ENCODE data around the gene DYNC1I2. TPM values are rescaled to one million over a fixed set of nuclear protein-coding genes. Genes with fewer than 3 reads are reported as not detected.

Gene DYNC1I2
- total RNA-seq, result 66.9 and 90.5 TPM in 2 replicates

GRCh38 chr2:171687287-171688128 lies at the start of gene DYNC1I2:
Gene DYNC1I2, plus strand, starts transcription at chr2:171687469. Its CDS starts 2,687 bp downstream, at chr2:171690156.

Other genes starting within 250 kb of the DYNC1I2 start
- 100 and 131 TPM in 2 replicates for gene CYBRD1, start 165.0 kb upstream of the DYNC1I2 start, total RNA-seq
- 22.4 and 24.6 TPM in 2 replicates for gene SLC25A12, start 206.8 kb downstream of the DYNC1I2 start, total RNA-seq
- gene HAT1, start 235.0 kb downstream of the DYNC1I2 start, total RNA-seq, result 35.6 and 42.2 TPM in 2 replicates

All from subcutaneous preadipocyte (primary cell).